CD4-positive, alpha-beta T cell treated with Interleukin-21 for 1 hour (primary cell): ENCODE measurements around the gene SYCP3.
A peak's percentile ranks its signal among the peaks of the same experiment; 100 is the strongest.
"Not testable (repeated sequence)": the region's sequence is repeated elsewhere in the genome, so short reads cannot be mapped to it uniquely, and the experiment has no call there.

Experiments used
- DNase-seq: peaks from one replicate; pipeline ENCODE4 v3.0.0-alpha.2; 2020

The SYCP3 gene

GRCh38 chr12:101759396-101760047 is 20.3 kb upstream of the SYCP3 start:
- DNase-seq = peak; percentile 56

- DNase-seq = no peak
These were observed 10.9 kb upstream of the SYCP3 start for GRCh38 chr12:101750152-101750551.

- no peak for DNase-seq
These were observed 10.4 kb upstream of the SYCP3 start for GRCh38 chr12:101749657-101750056.

GRCh38 chr12:101748907-101749306 is 9.6 kb upstream of the SYCP3 start:
- DNase-seq = no peak

- no peak for DNase-seq
These were observed 8.4 kb upstream of the SYCP3 start for GRCh38 chr12:101747697-101748096.

- DNase-seq = no peak
These were observed 7.4 kb upstream of the SYCP3 start for GRCh38 chr12:101746661-101747060.

- DNase-seq = no peak
These were observed 6.9 kb upstream of the SYCP3 start for GRCh38 chr12:101746196-101746595.

- DNase-seq = no peak
These were observed 6.2 kb upstream of the SYCP3 start for GRCh38 chr12:101745481-101745880.

- DNase-seq = peak; percentile 10
These were observed 4.6 kb upstream of the SYCP3 start for GRCh38 chr12:101743724-101744472.

GRCh38 chr12:101743242-101743641 is 4.0 kb upstream of the SYCP3 start:
- no peak for DNase-seq

- DNase-seq = no peak
These were observed 1.7 kb upstream of the SYCP3 start for GRCh38 chr12:101740980-101741379.

GRCh38 chr12:101740566-101740965 is 1.3 kb upstream of the SYCP3 start:
- DNase-seq = no peak

- no peak for DNase-seq
These were observed 1.8 kb downstream of the SYCP3 start for GRCh38 chr12:101737476-101737875.

- not testable (repeated sequence) for DNase-seq
These were observed 4.8 kb downstream of the SYCP3 start for GRCh38 chr12:101734482-101734881.

- no peak for DNase-seq
These were observed 6.1 kb downstream of the SYCP3 start for GRCh38 chr12:101733166-101733565.

- no peak for DNase-seq
These were observed 6.9 kb downstream of the SYCP3 start for GRCh38 chr12:101732318-101732717.

GRCh38 chr12:101729842-101730241 is 9.4 kb downstream of the SYCP3 start:
- no peak for DNase-seq

GRCh38 chr12:101727098-101727497 is 12.2 kb downstream of the SYCP3 start:
- DNase-seq = no peak

- no peak for DNase-seq
These were observed 16.9 kb downstream of the SYCP3 start for GRCh38 chr12:101722392-101722791.

GRCh38 chr12:101720118-101720517 is 19.1 kb downstream of the SYCP3 start:
- no peak for DNase-seq

- no peak for DNase-seq
These were observed 19.7 kb downstream of the SYCP3 start for GRCh38 chr12:101719566-101719965.

- no peak for DNase-seq
These were observed 24.3 kb downstream of the SYCP3 start for GRCh38 chr12:101714877-101715444.

- no peak for DNase-seq
These were observed 25.3 kb downstream of the SYCP3 start for GRCh38 chr12:101713930-101714329.

- DNase-seq = no peak
These were observed 26.1 kb downstream of the SYCP3 start for GRCh38 chr12:101713059-101713682.
